ENCODE measurements around the gene CALHM2.
"Not testable (repeated sequence)": the region's sequence is repeated elsewhere in the genome, so short reads cannot be mapped to it uniquely, and the experiment has no call there.

CALHM2 gene, protein sequence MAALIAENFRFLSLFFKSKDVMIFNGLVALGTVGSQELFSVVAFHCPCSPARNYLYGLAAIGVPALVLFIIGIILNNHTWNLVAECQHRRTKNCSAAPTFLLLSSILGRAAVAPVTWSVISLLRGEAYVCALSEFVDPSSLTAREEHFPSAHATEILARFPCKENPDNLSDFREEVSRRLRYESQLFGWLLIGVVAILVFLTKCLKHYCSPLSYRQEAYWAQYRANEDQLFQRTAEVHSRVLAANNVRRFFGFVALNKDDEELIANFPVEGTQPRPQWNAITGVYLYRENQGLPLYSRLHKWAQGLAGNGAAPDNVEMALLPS

DNA sequence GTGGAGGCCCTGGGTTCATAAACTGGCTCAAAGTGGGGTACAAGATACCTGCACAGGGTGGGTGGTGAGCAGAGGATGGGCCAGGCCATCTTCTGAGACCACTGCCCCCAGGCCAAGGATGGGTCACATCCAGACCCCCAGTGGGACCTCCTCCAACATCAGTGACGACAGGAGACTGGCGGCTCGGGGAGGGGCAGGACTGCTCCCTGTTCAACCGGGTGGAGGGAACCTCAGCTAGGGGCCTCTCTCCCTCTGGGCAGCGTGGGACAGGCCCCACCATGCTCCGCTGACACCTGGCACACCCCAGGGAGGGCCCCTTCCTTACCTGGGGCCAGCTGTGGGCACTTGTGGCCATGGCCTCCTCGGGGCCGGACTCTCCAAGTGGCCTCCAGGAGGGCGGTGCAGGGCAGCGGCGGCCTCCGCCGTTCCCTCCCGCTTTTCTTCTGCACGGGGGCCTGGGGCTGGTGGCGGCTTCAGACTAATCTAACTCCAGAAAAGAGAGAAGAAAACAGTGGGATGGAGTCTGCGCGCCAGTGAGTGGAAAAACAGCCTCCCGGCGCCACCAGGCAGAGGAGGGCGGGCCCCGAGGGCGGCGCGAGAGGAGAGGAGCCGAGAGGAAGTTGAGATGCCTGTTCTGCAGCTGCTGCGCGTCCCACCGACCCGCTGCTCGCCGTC, at the start of gene CALHM2:
TSS of gene CALHM2 (minus strand) at position 540 of the 675 bp plus-strand sequence. CDS start 2,429 bp downstream, outside the sequence.
- DNase-seq (ENCODE audit: low spot score) (no peak), FAIRE-seq (no peak)

DNA sequence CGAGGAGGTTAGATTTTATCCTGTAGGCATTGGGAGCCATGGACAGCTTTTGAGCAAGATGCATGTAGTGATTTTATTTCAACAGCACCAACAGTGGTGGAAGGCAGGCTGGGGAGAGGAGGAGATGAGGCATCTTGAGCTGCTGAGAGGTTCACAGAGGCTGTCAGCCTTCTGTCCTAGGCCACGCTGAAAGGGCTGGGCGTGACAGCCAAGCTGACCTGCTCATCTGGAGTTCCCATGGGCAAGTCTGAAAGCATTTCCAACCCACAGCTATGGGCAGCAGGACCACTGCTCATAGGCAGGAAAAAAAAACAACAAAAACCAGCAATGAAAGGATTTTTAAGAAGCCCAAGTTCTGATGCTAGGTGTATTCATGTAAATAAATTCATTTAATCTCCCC, 49.0 kb upstream of the CALHM2 start:
- DNase-seq (ENCODE audit: low spot score) = no peak
- FAIRE-seq = no peak

DNA sequence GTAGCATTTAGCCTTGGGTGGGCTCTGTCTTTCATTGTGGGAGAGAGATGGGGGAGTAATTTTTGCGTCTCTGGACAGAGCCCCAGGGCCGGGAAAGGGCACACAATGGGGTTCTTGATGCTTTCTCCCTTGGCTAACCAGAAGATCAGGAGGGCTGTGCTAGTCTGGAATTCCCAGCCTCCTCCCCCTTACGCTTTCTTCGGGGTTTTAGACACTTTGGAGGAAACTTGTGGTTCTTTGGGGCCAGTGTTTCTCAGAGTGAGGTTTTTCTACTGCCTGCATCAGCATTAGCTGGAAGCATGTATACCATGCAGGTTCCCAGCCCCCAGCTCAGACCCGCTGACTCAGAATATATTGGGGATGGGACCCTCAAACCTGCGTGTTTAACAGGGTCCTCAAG, 48.3 kb upstream of the CALHM2 start:
- no peak for DNase-seq (ENCODE audit: low spot score)
- no peak for FAIRE-seq

DNA sequence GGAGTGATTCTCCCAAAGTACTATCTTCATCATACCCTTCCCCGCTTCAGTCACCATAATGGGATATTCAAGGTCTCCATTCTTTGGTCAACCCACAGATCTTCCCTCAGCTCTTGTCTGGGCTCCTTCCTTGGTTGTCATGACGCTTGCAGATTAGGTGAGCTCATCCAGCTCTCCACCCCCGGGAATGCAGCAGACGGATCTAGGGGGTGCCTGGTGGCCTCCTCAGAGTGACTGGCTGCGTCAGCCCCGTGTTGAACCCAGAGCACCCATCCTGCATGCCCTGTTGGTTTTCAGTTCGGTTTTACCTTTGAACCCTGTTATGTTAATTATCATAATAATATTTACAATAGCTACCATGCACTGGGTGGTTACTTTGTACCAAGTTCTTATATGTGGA, 47.7 kb upstream of the CALHM2 start:
- FAIRE-seq (no peak), DNase-seq (ENCODE audit: low spot score) (no peak)

DNA sequence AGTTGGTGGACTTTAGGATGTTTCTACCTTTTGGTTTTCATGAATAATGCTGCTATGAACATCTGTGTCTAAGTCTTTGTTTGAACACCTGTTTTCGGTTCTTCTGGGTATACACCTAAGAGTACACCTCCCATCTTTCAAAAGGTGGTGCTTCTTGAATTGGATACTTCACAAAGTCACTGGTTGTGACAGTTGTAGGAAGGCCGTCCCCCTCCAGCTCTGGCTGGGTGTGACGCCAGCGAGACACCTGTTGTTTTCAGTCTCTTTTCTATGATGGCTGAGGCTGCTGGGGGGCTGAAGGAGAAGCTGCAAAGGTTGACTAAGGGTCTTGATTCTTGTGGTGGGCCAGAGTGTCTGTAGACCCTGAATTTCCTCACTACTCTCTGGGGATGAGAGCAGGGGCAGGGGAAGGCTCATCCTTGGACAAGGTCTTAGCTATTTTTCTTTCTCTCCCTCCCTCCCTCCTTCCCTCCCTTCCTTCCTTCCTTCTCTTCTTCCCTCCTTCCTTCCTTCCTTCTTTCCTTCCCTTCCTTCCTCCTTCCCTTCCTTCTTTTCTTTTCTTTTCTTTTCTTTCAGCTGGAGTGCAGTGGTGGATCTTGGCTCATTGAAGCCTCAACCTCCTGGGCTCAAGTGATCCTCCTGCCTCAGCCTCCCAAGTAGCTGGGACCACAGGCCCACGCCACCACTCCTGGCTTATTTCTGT, 46.9 kb upstream of the CALHM2 start:
- FAIRE-seq = no peak
- no peak for DNase-seq (ENCODE audit: low spot score)

DNA sequence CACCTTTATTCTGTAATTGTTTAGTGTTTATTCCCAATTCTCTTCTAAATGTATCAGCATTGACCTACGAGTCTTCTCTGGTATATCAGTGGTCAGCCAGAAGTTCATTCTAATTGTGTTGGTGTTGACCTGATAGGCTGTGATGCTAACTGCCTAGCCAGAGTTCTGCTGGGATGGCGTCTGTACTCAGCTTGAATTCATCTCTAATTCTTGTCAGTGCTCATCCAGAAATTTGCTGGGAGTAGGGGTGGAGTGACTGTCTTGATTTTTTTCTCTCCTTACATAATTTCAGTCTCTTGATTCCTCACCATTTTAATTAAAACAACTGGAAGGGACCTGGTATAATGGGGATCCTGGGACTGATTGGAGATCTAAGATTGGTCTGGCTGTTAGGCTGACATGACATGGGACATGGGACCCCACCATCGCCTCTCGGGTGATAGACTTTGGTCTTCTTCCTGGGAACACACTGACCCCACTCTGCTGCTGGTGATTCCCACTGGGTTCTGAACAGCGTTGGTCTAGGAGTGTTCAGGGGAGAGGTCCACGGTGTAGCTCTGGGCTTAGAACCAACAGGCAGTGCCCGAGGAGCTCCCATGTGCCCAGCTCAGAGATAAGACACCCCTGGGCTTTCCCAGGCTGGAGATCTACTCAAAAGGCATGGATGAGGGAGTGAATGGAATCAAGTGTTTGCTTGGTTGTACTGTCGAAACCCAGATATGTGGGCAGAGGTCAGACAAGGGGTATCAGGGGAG, 45.2 kb upstream of the CALHM2 start:
- no peak for DNase-seq (ENCODE audit: low spot score)
- no peak for FAIRE-seq

DNA sequence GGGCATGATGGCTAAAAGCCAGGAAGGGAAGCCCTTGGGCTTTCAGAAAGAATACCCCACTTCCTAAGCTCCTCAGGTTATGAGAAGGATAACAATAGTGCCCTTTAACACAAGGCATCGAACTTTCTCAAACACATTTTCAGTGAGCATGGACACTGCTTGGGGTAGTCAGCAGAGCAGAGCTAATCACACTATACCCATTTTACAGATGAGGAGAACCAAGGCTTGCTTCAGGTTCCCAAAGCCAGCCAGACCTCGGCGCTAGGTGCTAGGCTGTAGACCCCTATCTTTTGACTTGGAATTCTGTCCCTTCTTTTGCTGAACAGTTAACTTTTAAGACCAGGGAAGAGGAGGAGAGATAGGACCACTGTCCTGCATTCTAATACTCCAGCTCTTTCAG, 43.2 kb upstream of the CALHM2 start:
- FAIRE-seq (no peak), DNase-seq (ENCODE audit: low spot score) (no peak)

DNA sequence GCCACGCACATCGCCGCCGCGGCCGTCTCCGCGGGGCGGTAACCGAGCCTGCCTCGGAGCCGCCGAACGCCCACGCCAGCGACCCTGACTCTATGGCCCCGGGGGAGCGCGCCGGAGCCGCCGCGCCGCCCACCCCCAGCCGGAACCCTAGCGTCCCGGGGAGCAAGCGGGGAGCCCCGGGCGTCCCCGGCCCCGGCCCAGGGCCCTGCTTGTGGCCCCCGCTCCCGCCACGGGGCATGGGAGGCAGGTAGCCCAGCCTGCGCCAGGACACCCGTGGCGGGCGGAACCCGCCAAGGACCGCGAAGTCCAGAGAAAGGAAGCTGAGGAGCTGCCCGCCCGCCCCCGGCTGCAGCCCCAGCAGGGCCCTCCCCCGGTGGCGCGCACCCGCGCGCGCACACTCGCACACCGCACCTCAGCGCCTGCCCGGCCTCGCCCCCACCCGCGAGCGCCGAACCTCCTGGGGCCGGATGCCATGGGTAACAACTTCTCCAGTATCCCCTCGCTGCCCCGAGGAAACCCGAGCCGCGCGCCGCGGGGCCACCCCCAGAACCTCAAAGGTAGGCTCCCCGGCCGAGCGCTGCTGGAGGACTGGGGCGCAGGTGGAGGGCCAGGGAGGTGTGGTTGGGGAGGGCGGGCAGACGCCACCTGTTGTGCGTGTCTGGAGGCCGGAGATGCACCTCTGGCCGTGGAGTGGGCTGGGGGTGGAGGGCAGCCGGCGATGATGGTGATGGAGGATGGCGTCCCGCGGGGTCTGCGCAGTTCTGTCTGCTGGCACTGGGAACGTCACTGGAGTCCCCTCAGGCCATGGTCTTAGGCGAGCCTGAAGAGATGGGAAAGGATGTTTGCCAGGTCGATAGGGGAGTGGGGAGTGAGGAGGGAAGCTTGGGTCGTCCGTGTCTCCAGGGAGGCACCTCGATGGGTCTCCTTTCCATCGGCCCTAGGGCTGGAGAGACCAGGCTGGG, 42.0 kb upstream of the CALHM2 start:
- DNase-seq (ENCODE audit: low spot score) = no peak
- FAIRE-seq = no peak

DNA sequence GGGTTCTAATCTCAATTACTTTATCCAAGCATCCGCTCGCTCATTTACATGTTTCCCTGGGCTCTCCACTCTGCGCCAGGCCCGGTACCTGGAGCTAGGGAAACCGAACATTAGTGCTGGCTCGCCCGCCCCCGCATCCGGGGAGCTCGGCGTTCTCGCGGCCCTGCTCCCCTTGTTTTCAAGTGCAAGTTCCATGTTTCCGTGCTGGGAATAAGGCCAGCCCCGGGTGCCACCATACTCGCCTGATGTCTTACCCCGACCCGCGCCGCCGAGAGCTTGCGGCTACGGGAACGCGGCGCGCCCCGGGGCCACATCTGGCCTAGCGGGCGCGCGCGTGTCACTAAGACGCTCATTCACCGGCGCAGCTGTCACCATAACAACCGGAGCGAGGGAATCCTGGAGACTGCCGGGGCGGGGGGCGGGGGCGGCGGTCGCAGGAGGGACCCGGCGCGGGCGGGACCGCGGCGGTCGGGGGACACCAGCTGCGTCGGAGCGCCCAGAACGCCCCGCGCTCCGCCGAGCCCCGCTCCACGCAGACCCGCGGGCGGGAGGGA, 41.3 kb upstream of the CALHM2 start, which contains the start of gene NEURL1:
TSS of gene NEURL1 (plus strand) at position 344 of the 554 bp plus-strand sequence. CDS start 683 bp downstream, outside the sequence.
- no peak for DNase-seq (ENCODE audit: low spot score)

DNA sequence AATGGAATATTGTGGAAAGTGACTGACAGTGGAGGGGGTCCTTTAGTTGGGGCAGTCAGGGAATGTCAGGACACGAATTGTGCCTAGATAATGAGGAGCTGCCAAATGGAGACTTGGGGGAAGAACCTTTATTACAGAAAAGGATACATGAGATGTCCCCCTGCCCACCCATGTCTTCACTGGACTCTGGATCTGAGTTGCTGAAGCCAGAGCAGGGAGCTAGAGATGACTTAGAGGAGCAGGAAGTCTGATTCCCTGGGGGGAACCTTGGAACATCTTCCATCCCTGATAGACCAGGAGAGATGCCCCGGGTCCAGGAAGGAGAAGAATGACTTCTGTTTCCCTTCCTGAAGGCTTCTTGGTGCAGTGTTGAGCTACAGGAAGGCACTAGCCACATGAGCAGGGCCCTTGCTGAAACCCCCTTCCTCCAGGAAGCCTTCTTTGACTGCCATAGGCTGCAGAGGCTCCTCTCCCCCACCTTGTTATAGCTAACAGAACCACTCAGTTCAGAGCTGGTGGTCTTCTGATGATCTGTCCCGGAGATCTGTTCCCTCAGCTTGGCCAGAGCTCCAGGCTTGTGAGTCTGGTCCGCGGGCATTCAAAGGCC, 40.6 kb upstream of the CALHM2 start:
- no peak for DNase-seq (ENCODE audit: low spot score)
- no peak for FAIRE-seq

More for the DNA sequence above, 41.3 kb upstream of the CALHM2 start, which contains the start of gene NEURL1:
- FAIRE-seq = no peak

DNA sequence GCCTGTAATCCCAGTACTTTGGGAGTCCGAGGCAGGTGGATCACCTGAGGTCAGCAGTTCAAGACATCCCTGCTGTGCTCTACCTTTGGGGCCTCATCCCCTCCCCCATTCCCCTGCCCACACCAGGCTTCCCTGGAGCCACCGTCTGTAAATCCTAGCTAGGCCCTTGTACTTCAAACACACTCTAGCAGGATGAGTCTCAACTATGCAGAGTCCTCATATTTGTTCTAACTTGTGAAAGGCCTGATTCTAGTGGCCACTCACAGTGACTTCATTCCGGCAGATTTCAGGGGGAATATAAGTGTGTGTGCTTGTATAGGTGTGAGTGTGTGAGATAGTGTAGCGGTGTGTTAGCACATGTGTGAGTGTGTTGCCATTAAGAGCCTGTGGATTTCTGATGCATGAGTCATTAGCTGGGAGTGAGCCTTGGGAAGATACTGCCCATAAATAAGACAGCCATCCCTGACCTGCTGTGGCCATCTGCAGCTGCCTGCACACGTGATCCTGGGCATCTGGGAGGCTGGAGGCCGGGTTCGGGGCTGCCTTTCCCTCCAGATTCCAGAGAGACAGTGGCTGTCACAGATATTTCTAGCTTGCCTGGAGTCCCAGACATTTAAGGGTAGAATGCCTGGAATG, 39.7 kb upstream of the CALHM2 start:
- peak; percentile 89 for DNase-seq (ENCODE audit: low spot score)
- FAIRE-seq = peak; percentile 84

DNA sequence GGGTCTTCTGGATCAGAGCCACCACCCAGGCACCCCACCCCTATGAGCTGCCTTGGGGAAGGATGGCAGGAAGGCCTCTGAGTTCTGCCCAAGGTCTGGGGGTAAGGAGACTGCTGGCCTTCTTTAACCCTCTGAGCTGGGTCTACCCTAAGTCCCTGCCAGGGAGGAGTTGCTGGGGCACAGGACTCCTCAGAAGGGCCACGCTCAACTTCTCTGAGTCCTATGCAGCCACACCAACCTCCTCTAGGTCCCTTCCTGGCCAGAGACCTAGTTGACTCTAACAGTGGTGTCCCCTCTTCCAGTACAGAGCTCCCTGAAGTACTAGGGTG, 38.8 kb upstream of the CALHM2 start:
- DNase-seq (ENCODE audit: low spot score) (no peak), FAIRE-seq (no peak)

DNA sequence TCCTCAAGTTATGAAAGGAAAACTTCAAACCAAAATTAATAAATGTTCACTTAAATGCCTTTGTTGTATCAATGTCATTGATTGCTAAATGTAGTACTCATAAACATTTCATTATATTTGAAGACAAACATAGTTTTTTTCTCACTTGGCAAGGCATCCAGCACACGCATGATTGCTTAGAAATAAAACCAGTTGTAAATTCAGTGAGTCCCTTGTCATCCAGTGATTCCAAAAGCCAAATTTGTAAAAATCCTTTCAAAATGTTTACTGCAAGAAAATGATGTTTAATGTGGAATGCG, 35.2 kb upstream of the CALHM2 start:
- FAIRE-seq = no peak
- no peak for DNase-seq (ENCODE audit: low spot score)

DNA sequence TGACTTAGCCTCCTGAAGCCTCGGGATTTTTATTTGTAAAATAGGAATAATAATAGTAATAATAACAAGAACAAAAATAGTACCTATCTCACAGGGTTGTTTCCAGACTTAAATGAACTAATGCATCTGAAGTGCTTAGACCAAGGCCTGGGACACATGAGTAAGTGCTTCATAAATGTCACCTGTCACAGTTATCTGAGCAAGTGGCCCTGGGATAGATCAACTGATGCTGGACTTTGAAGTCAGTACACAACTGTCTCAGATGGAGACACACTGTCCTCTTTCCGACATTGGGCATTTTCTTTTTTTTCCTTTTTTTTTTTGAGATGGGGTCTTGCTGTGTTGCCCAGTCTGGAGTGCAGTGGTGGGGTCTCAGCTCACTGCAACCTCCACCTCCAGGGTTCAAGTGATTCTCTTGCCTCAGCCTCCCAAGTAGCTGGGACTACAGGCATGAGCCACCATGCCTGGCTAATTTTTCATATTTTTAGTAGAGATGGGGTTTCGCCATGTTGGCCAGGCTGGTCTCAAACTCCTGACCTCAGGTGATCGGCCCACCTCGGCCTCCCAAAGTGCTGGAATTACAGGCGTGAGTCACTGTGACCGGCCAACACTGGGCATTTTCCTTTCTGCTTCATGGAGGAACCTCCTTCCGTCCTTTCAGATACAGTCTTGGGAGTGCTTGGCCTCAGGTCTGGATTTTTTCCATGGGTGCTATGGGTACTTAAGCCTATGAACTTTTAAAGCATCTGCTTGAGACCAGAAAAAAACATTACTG, 34.7 kb upstream of the CALHM2 start:
- not testable (repeated sequence) for DNase-seq (ENCODE audit: low spot score); FAIRE-seq

DNA sequence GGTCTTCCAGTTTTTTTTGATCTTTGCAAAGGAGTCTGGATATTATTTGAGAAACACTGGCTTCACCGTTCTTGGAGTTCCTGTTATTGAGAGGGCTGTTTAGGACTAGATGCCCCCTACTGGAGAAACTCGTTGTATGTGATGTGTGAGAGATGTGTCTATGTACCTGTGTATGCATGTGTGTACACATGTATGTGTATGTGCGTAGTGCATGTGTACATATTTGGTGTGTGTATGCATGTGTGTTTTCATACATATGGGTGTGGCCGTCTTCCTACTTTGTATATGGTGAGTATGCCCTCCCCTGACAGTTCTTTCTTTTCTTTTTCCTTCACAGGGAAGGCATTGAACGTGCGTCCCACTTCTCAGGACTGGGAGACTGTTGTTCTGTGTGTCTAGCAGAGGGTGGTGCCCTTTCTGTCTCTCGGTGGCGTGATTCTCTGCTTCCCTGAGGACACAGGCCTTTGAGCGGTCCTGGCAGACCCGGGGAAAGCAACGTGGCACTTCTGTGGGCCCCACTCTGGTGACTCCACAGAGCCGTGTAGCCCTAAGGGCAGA, 29.9 kb upstream of the CALHM2 start:
- FAIRE-seq = no peak

DNA sequence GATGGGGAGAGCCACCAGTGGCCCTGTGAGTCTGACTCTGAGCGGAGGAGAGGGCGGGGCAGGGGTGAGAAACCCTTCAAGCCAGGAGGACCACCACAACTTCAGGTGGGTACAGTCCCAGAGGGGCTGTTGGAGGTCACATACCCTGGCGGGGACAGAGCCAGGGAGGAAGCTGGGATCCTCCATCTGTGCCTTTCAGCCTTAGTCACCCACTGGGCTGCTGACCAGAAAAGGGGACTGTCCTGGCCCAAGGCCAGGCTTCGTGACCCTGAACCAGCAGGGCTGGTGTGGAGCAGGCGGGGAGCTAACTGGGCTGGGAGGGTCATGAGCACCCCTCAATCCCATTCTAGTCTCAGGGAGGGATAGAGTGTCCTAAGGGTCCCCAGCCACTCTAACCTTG, 28.4 kb upstream of the CALHM2 start:
- no peak for DNase-seq (ENCODE audit: low spot score)

More for the DNA sequence above, 29.9 kb upstream of the CALHM2 start:
- DNase-seq (ENCODE audit: low spot score) = peak; percentile 33

DNA sequence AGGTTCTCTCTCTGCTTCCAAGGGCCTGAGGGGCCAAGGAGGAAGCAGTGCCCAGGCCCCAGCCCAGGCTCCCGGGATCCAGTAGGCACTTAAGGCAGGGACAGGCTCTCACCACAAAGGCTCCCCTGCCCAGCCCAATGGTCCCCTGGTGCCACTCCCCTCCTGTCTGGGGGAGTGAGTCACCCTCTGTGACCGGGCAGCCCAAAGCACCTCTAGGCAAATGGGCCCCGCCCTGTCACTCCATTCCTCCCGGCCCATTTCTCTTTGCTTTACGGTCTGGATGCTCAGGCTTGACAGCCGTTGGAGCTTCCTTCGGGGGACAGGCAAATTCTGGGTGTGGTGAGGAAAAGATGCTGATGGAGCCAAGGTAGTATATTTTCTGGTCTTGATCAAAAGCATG, 27.0 kb upstream of the CALHM2 start, which contains the start of gene CALHM3:
TSS of gene CALHM3 (minus strand) at position 106 of the 400 bp plus-strand sequence. CDS start 208 bp downstream, outside the sequence.
- FAIRE-seq (no peak), DNase-seq (ENCODE audit: low spot score) (no peak)

More for the DNA sequence above, 28.4 kb upstream of the CALHM2 start:
- no peak for FAIRE-seq

DNA sequence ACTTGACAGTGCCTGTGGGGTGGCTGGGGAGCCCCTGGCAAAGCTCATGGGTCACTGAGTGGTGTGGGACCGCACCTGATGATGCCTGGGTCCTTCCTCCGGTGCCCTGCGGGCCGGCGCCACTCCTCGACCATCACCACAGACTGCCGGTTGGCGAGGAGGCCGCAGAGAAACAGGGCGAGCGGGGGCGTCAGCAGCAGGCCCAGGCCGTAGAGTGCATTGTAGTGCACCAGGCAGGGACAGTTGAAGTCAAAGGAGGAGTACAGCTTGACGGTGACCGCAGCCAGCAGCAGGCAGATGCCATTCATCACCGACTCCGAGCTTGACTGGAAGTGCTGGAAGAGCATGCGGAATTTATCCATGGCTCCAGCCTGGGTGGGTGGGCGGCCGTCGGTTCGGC, 26.5 kb upstream of the CALHM2 start:
- FAIRE-seq (no peak), DNase-seq (ENCODE audit: low spot score) (no peak)
